ENCODE results near the gene MRLN. TPM values are rescaled to one million over a fixed set of nuclear protein-coding genes. Genes with fewer than 3 reads are reported as not detected.

The MRLN gene
- total RNA-seq, 1 donor from 2014 or later = not detected

DNA sequence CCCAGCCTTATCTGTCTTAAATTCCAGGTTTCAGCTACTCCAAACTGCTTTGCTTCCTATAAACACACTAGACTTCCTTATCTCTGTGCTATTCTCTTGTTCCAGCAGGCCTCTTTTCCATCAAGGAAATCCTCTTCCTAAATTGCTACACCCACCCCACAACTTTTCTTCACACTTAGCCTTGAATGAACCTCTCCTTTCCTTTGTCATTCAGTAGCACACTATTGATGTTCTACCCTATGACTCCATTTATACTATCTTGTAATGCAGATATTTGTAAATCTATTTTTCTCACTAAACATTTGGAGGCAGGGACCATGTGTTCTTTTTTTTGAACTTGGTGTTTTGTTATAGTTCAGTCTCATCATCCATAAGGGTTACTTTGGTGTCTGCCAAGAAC is 47.3 kb downstream of the MRLN start:
- H3K27ac Mint-ChIP-seq = no peak overlapping the region
- H3K4me3 Mint-ChIP-seq = no peak overlapping the region
- no peak for DNase-seq (ENCODE audit: low spot score)

DNA sequence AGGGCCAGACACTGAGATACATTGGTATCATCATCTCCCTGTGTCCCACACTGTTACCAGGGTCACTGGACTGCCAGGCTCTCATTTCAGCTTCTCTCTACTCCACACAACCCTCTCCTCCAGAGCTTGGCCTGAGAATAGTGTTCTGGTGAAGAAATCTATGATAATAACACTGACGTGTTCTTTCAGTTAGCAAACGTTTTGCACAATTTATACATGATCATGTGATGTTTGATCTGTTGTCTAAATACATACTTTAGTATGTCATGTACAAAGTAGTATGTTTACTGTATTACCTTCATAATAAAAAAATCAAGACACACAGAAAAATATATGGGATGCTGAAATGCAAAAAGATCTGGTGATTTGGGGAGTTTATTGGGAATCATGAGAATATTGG is 48.6 kb downstream of the MRLN start:
- Histone ChIP-seq H2AFZ (replicated peaks) (no peak overlapping the region), H3K4me3 (no peak overlapping the region), H3F3A (ENCODE audit: low read depth) (no peaks in the 10 kb centered on the region), H3K36me3 (no peaks in the 10 kb centered on the region), H4K20me1 (ENCODE audit: low read depth) (peaks cover 11% of the 10 kb centered on the region), H3K9ac (no peak overlapping the region), H3K4me1 (peaks cover 8% of the 10 kb centered on the region), H3K27ac (no peak overlapping the region), H3K27me3 (no peaks in the 10 kb centered on the region), H3K9me3 (ENCODE audit: low read depth) (no peaks in the 10 kb centered on the region), H3K4me2 (no peak overlapping the region), H3K79me2 (ENCODE audit: low read depth) (peaks cover 57% of the 10 kb centered on the region)
- TF ChIP-seq, protein P1, sequence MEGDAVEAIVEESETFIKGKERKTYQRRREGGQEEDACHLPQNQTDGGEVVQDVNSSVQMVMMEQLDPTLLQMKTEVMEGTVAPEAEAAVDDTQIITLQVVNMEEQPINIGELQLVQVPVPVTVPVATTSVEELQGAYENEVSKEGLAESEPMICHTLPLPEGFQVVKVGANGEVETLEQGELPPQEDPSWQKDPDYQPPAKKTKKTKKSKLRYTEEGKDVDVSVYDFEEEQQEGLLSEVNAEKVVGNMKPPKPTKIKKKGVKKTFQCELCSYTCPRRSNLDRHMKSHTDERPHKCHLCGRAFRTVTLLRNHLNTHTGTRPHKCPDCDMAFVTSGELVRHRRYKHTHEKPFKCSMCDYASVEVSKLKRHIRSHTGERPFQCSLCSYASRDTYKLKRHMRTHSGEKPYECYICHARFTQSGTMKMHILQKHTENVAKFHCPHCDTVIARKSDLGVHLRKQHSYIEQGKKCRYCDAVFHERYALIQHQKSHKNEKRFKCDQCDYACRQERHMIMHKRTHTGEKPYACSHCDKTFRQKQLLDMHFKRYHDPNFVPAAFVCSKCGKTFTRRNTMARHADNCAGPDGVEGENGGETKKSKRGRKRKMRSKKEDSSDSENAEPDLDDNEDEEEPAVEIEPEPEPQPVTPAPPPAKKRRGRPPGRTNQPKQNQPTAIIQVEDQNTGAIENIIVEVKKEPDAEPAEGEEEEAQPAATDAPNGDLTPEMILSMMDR (IDR thresholded peaks at IDR 0.05) = no peak
- TF ChIP-seq EZH2phosphoT487 (IDR thresholded peaks at IDR 0.05) (no peak), EZH2 (IDR thresholded peaks at IDR 0.05) (no peak)
- Mint-ChIP-seq H3K27ac (no peak overlapping the region), H3K4me1 (peaks cover 6% of the 10 kb centered on the region), H3K4me3 (no peak overlapping the region), H3K9me3 (no peaks in the 10 kb centered on the region), H3K36me3 (peaks cover 14% of the 10 kb centered on the region), H3K27me3 (ENCODE audit: insufficient read depth, low read depth) (no peaks in the 10 kb centered on the region)
- no peak for DNase-seq (ENCODE audit: low spot score)

More for the DNA sequence above, 47.3 kb downstream of the MRLN start:
- Histone ChIP-seq H3K27me3 (peaks cover 6% of the 10 kb centered on the region), H3K4me3 (no peak overlapping the region), H3K79me2 (ENCODE audit: low read depth) (peaks cover 45% of the 10 kb centered on the region), H3F3A (ENCODE audit: low read depth) (no peaks in the 10 kb centered on the region), H3K4me1 (peaks cover 8% of the 10 kb centered on the region), H2AFZ (replicated peaks) (no peak overlapping the region), H3K4me2 (no peak overlapping the region), H3K9ac (no peak overlapping the region), H4K20me1 (ENCODE audit: low read depth) (peaks cover 2% of the 10 kb centered on the region), H3K27ac (no peak overlapping the region), H3K36me3 (no peaks in the 10 kb centered on the region), H3K9me3 (ENCODE audit: low read depth) (no peaks in the 10 kb centered on the region)
- H3K9me3 Mint-ChIP-seq = no peaks in the 10 kb centered on the region
- H3K4me1 Mint-ChIP-seq = peaks cover 6% of the 10 kb centered on the region
- peaks cover 14% of the 10 kb centered on the region for H3K36me3 Mint-ChIP-seq
- TF ChIP-seq EZH2phosphoT487 (IDR thresholded peaks at IDR 0.05) (no peak), EZH2 (IDR thresholded peaks at IDR 0.05) (no peak)
- TF ChIP-seq, protein P1 (IDR thresholded peaks at IDR 0.05) = no peak
- peaks cover 6% of the 10 kb centered on the region for H3K27me3 Mint-ChIP-seq (ENCODE audit: insufficient read depth, low read depth)

DNA sequence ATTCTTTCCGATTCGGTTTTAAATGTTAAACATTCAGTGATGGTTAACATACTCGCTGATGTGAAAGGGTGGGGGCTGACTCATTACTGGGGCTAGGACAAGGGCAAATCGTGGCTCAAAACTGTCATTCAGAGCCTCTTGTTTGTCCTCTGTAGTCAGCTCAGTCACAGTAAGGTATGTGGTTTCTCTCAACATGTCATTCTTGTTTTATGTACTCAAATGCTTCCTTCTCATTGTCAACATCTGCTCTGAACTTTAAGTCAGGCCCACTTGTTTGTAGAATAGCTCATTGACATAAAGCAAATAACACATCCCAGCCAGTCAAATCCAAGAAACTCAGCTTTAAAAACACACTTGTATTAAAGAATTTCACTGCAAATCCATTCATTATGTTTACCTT is 50.9 kb downstream of the MRLN start:
- H3K4me1 Mint-ChIP-seq = no peaks in the 10 kb centered on the region
- Histone ChIP-seq H2AFZ (replicated peaks) (no peak overlapping the region), H3K4me3 (no peak overlapping the region), H3F3A (ENCODE audit: low read depth) (no peaks in the 10 kb centered on the region), H3K36me3 (no peaks in the 10 kb centered on the region), H3K27ac (no peak overlapping the region), H3K9me3 (ENCODE audit: low read depth) (no peaks in the 10 kb centered on the region), H3K9ac (no peak overlapping the region), H3K4me2 (no peak overlapping the region), H3K4me1 (no peaks in the 10 kb centered on the region), H3K27me3 (no peaks in the 10 kb centered on the region), H4K20me1 (ENCODE audit: low read depth) (peaks cover 11% of the 10 kb centered on the region), H3K79me2 (ENCODE audit: low read depth) (peaks cover 46% of the 10 kb centered on the region)
- no peak for DNase-seq (ENCODE audit: low spot score)
- H3K36me3 Mint-ChIP-seq = peaks cover 13% of the 10 kb centered on the region
- H3K27ac Mint-ChIP-seq = no peak overlapping the region
- no peak for TF ChIP-seq EZH2phosphoT487 (IDR thresholded peaks at IDR 0.05)
- no peak for TF ChIP-seq EZH2 (IDR thresholded peaks at IDR 0.05)
- TF ChIP-seq, protein P1 (IDR thresholded peaks at IDR 0.05) = no peak
- H3K4me3 Mint-ChIP-seq = no peak overlapping the region
- no peaks in the 10 kb centered on the region for H3K27me3 Mint-ChIP-seq (ENCODE audit: insufficient read depth, low read depth)
- H3K9me3 Mint-ChIP-seq = no peaks in the 10 kb centered on the region

Measured in neural progenitor cell (in vitro differentiated cells).